Ramos (cell line): ENCODE results near the gene HFE.
"Not testable (repeated sequence)": the region's sequence is repeated elsewhere in the genome, so short reads cannot be mapped to it uniquely, and the experiment has no call there.

ENCODE experiments used
- in situ Hi-C: fragments of 300-500 bp; cut with MboI; formaldehyde crosslinking; loops from one replicate; pipeline ENCODE4 v1.14.3; 2022; ENCODE audit warnings: low sequenced_read_pairs; ENCODE audit not compliant: unreplicated experiment

Gene HFE

GRCh38 chr6:26057899-26058298, 29.3 kb upstream of the HFE start:
- in situ Hi-C loops, result loop anchor here (5.0 to 25.0 kb wide), 2 partner anchors 44 to 529 kb away; partner anchors contain the start of gene ABT1

DNA sequence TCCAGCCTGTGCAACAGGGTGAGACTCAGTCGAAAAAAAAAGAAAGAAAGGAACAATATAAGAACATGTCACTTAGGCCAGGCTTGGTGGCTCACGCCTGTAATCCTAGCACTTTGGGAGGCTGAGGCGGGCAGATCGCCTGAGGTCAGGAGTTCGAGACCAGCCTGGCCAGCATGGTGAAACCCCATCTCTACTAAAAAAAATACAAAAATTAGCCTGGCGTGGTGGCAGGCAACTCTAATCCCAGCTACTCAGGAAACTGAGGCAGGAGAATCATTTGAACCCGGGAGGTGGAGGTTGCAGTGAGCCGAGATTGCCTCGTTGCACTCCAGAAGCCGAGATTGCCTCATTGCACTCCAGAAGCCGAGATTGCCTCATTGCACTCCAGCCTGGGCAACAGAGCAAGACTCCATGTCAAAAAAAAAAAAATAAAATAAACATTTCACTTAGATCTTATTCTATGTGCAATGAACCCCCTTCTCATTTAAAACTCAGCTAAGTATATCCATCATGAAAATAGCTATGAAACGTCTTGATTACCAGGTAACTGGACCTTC, 28.7 kb upstream of the HFE start:
- in situ Hi-C loops, result loop anchor here (5.0 to 25.0 kb wide), 2 partner anchors 44 to 529 kb away; partner anchors contain the start of gene ABT1

DNA sequence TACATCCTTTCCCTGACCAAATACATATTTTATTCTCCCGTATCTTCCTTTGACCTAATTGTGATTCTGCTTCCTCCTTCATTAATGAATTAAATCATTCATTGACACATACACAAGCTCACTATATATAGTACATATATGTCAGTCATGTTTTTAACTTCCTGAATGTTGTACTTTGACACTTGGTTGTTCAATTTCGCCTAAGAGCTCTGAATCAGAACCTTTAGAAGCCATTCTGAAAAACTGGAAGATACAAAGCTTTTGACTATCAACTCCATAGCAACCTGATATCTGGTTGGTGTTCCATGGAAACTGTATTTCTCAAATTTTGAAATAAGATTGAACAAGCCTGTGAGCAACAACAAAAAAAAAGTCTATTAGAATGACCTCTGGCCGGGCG, 27.3 kb upstream of the HFE start:
- in situ Hi-C loops, result loop anchor here (5.0 to 25.0 kb wide), 2 partner anchors 42 to 527 kb away; partner anchors contain the start of gene ABT1

DNA sequence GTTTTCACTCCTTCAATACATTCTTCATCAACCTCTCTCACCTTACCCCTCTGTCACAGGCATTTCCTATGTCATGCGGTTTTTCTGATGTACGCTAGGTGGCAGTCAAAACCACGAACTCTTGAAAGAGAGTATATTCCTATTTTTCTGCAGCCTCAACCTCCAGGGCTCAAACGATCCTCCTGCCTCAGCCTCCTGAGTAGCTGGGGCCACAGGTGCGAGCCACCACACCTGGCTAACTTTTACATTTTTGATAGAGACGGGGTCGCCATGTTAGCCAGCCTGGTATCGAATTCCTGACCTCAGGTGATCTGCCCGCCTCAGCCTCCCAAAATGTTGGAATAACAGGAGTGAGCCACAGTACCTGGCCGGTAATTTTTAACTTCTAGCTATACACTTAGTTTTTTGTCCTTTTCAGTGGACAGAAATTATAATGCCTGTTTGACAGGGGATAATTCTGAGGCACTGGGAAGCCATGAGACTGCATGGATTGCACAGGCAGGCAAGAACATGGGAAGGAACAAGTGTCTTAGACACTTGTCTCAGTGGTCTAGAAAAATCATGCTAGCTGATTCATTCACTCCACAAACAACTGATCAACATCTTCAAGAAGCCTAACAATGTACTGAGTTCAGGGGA, 22.5 kb upstream of the HFE start:
- in situ Hi-C loops, result loop anchor here (25.0 kb wide), 1 partner anchor 523 kb away; the partner anchor contains the start of gene ABT1

DNA sequence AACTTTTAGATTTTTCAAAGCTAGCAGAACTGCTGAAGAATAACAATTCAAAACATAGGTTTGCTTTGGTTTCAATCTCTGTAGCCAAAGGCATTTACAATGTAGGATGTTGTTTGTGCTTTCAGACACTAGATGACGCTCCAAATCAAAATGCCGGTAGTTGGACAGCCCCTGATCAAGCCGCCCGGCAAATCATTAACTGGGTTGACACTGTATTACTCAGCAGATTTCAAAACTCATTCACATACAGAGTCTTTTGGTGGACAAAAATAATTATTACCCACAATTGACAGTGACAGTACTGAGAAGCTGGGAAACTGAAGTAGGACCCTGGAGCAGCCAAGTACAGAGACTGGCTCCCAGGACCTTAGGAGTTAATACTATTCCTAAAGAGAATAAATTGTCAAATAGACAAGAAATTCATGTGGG, 21.3 kb upstream of the HFE start:
- in situ Hi-C loops, result loop anchor here (25.0 kb wide), 1 partner anchor 521 kb away; the partner anchor contains the start of gene ABT1

GRCh38 chr6:26067367-26067766, 19.9 kb upstream of the HFE start:
- in situ Hi-C loops, result loop anchor here (25.0 kb wide), 1 partner anchor 520 kb away; the partner anchor contains the start of gene ABT1

DNA sequence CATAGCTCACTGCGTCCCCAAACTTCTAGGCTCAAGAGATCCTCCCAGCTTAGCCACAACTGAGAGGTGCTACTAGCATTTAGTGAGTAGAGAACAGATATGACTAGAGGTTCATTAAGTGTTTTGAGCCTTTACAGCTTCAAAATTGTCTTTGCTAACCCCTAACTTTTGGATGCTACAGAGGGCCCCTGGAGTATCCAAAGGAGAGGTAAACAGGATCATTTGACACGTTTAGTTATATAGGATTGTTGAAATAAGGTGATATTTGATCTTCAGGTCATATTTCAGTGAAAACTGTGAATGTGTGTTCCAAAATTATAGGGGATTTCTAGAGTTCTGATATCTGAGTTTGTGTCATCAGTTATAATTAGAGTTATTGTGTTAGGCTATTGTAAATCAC, 19.2 kb upstream of the HFE start:
- in situ Hi-C loops, result loop anchor here (25.0 kb wide), 1 partner anchor 519 kb away; the partner anchor contains the start of gene ABT1

GRCh38 chr6:26071135-26071534, 16.1 kb upstream of the HFE start:
- in situ Hi-C loops, result loop anchor here (25.0 kb wide), 1 partner anchor 516 kb away; the partner anchor contains the start of gene ABT1

DNA sequence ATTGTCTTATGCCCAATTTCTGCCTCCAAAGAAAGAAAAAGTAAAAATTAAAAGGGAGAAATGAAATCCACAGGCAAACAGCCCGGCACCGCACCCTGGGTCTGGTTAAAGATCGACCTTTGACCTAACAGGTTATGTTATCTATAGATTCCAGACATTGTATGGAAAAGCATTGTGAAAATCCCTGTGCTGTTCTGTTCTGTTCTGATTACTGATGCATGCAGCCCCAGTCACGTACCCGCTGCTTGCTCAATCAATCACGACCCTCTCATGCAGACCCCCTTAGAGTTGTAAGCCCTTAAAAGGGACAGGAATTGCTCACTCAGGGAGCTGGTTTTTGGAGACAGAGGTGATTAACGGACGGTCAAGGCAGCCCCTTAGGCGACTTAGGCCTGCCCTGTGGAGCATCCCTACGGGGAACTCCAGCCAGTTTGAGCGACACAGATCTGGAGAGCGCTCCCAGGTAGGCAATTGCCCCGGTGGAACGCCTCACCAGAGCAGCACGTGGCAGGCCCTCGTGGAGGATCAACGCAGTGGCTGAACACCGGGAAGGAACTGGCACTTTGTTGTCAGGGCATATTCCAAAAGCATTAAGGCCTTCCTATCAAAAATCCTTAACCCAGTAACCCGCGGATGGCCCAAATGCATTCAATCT, 12.0 kb upstream of the HFE start:
- in situ Hi-C loops, result no loop called here

DNA sequence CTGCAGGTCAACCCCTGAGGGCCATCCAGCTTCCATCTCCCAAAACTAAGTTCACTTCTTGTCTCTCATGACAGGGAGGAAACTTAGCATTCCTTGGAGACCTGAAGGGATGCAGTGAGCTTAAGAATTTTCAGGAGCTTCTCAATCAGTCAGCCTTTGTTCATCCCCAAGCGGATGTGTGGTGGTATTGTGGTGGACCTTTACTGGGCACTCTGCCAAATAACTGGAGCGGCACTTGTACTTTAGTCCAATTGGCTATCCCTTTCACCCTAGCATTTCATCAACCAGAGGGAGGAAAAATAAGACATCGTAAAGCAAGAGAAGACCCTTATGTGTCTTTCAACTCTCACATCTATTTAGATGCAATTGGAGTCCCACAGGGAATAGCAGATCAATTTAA, 9.2 kb upstream of the HFE start:
- in situ Hi-C loops, result not testable (repeated sequence)

DNA sequence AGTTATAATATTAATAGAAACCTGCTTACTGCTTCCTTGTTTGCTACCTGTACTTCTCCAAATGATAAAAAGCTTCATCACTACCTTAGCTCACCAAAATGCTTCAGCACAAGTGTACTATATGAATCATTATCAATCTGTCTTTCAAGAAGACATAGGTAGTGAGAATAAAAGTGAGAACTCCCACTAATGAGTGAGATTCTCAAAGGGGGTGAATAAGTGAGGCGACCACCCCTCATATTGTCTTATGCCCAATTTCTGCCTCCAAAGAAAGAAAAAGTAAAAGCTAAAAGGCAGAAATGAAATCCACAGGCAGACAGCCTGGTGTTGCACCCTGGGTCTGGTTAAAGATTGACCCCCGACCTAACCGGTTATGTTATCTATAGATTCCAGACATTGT, 6.1 kb upstream of the HFE start:
- in situ Hi-C loops, result not testable (repeated sequence)

- in situ Hi-C loops, result no loop called here
These were observed 1.0 kb upstream of the HFE start for GRCh38 chr6:26086211-26086610.

DNA sequence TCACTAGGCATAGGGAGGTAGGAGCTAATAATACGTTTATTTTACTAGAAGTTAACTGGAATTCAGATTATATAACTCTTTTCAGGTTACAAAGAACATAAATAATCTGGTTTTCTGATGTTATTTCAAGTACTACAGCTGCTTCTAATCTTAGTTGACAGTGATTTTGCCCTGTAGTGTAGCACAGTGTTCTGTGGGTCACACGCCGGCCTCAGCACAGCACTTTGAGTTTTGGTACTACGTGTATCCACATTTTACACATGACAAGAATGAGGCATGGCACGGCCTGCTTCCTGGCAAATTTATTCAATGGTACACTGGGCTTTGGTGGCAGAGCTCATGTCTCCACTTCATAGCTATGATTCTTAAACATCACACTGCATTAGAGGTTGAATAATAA, 1.1 kb downstream of the HFE start:
- in situ Hi-C loops, result no loop called here

DNA sequence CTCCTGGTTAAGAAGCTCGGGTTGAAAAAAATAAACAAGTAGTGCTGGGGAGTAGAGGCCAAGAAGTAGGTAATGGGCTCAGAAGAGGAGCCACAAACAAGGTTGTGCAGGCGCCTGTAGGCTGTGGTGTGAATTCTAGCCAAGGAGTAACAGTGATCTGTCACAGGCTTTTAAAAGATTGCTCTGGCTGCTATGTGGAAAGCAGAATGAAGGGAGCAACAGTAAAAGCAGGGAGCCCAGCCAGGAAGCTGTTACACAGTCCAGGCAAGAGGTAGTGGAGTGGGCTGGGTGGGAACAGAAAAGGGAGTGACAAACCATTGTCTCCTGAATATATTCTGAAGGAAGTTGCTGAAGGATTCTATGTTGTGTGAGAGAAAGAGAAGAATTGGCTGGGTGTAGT, 2.0 kb downstream of the HFE start:
- in situ Hi-C loops, result no loop called here

- in situ Hi-C loops, result no loop called here
These were observed 5.2 kb downstream of the HFE start for GRCh38 chr6:26092443-26092842.

DNA sequence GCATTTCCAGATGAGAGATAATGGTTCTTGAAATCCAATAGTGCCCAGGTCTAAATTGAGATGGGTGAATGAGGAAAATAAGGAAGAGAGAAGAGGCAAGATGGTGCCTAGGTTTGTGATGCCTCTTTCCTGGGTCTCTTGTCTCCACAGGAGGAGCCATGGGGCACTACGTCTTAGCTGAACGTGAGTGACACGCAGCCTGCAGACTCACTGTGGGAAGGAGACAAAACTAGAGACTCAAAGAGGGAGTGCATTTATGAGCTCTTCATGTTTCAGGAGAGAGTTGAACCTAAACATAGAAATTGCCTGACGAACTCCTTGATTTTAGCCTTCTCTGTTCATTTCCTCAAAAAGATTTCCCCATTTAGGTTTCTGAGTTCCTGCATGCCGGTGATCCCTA, 6.8 kb downstream of the HFE start:
- in situ Hi-C loops, result no loop called here

DNA sequence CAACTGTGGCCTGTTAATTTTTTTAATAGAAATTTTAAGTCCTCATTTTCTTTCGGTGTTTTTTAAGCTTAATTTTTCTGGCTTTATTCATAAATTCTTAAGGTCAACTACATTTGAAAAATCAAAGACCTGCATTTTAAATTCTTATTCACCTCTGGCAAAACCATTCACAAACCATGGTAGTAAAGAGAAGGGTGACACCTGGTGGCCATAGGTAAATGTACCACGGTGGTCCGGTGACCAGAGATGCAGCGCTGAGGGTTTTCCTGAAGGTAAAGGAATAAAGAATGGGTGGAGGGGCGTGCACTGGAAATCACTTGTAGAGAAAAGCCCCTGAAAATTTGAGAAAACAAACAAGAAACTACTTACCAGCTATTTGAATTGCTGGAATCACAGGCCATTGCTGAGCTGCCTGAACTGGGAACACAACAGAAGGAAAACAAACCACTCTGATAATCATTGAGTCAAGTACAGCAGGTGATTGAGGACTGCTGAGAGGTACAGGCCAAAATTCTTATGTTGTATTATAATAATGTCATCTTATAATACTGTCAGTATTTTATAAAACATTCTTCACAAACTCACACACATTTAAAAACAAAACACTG, 10.1 kb downstream of the HFE start:
- in situ Hi-C loops, result no loop called here

DNA sequence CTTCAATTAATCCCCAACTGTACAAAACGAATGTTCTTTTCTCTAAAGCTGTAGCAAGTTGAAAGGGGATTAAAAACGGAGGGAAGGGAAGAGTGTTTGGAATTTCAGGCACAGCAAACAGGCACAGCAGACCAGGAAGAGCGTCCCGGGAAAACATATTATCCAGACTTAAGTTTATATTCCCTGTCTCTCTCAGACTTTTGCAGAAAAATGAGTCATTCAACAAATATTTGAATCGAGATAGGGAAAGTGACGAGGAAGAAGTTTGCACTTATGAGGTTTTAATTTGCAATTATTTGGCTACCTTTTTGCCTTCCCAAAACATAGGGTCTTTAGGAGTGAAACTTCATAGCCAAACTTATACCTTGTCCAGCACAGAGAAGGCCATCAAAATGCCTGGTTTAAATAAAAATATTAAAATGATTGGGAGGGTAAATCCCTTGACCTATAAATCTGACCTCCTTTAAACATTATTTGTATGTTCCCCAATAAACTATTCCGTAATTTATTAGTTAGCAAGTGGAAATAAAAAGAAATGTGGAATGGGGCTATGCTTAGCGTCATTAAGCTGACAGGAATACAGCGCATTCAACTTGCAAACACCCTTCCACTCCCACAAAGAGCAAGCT, 16.0 kb downstream of the HFE start:
- in situ Hi-C loops, result loop anchor here (5.0 kb wide), 1 partner anchor 46 kb away; a partner anchor contains a TSS

DNA sequence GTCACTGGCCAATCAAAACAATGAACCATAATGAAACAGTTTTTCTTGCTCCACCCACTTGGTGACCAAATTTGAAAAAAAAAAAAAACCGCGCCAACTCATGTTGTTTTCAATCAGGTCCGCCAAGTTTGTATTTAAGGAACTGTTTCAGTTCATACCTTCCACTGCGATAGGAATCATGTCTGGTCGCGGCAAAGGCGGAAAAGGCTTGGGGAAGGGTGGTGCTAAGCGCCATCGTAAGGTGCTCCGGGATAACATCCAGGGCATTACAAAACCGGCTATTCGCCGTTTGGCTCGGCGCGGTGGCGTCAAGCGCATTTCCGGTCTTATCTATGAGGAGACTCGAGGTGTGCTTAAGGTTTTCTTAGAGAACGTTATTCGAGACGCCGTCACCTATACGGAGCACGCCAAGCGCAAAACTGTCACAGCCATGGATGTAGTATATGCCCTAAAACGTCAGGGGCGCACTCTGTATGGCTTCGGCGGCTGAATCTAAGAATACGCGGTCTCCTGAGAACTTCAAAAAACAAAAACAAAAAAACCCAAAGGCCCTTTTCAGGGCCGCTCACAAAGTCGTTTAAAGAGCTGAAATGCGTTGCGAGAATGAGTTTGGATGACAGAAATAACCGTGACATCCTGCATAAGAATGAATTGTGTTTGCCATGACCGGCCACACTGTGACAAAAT, 16.7 kb downstream of the HFE start:
- in situ Hi-C loops, result loop anchor here (5.0 kb wide), 1 partner anchor 47 kb away; a partner anchor contains a TSS
